Keratinocyte (primary cell): ENCODE data around the gene LRFN4. TPM values are rescaled to one million over a fixed set of nuclear protein-coding genes. Genes with fewer than 3 reads are reported as not detected.
A peak's percentile ranks its signal among the peaks of the same experiment; 100 is the strongest.

Experiments used
- DNase-seq: peaks from one replicate; pipeline ENCODE4 v3.0.0-alpha.2; 2011; ENCODE audit warnings: low read depth, missing footprints, low spot score
- FAIRE-seq: peaks from 2 replicates; lab custom pipeline; 2011; peaks lifted over from hg19 to GRCh38; lab: Jason Lieb, UNC
- H2AFZ ChIP-seq: 2 replicates; pipeline ENCODE4 v1.6.0; 2012; ENCODE audit warnings: low read length, control low read depth, inconsistent platforms; ENCODE audit not compliant: control insufficient read depth
- H3K27ac ChIP-seq: 2 replicates; pipeline ENCODE4 v1.5.1; 2011; ENCODE audit warnings: low read length; ENCODE audit not compliant: control insufficient read depth, insufficient read depth
- H3K27me3 ChIP-seq: 3 replicates; pipeline ENCODE4 v1.6.0; 2011; ENCODE audit warnings: low read length; ENCODE audit not compliant: control insufficient read depth, insufficient read depth; ENCODE audit errors: extremely low read depth
- H3K36me3 ChIP-seq, 2 experiments: 2 replicates in 1 of 2; 3 replicates in 1 of 2; pipeline ENCODE4 v1.5.1; 2011; ENCODE audit warnings: low read length in 2 of 2, mild to moderate bottlenecking in 1 of 2; ENCODE audit not compliant: control insufficient read depth in 2 of 2, insufficient read depth in 2 of 2; ENCODE audit errors: extremely low read depth in 1 of 2
- H3K4me1 ChIP-seq: 3 replicates; pipeline ENCODE4 v1.5.1; 2011; ENCODE audit warnings: low read length; ENCODE audit not compliant: control insufficient read depth, insufficient read depth; ENCODE audit errors: extremely low read depth
- H3K4me2 ChIP-seq: 3 replicates; pipeline ENCODE4 v1.6.0; 2011; ENCODE audit warnings: low read depth, low read length; ENCODE audit not compliant: control insufficient read depth, insufficient read depth; ENCODE audit errors: extremely low read depth
- H3K4me3 ChIP-seq, 3 experiments: fragments of 200-600 bp in 1 of 3; sonication (generic) in 1 of 3; 2 replicates in 2 of 3; 3 replicates in 1 of 3; pipeline ENCODE4 v1.5.1; 2011 to 2016; ENCODE audit warnings: low read length in 3 of 3, mild to moderate bottlenecking in 3 of 3, control low read depth in 2 of 3, inconsistent platforms in 1 of 3, low read depth in 1 of 3, mixed read lengths in 1 of 3, mixed run types in 1 of 3, moderate library complexity in 1 of 3; ENCODE audit not compliant: control insufficient read depth in 2 of 3, insufficient read depth in 2 of 3; ENCODE audit errors: extremely low read depth in 1 of 3
- H3K79me2 ChIP-seq: 2 replicates; pipeline ENCODE4 v1.6.0; 2012; ENCODE audit warnings: low read length; ENCODE audit not compliant: control insufficient read depth, insufficient read depth
- H3K9ac ChIP-seq: 3 replicates; pipeline ENCODE4 v1.6.0; 2011; ENCODE audit warnings: low read length; ENCODE audit not compliant: control insufficient read depth, insufficient read depth; ENCODE audit errors: extremely low read depth
- H3K9me1 ChIP-seq: 3 replicates; pipeline ENCODE4 v1.6.0; 2011; ENCODE audit warnings: low read length; ENCODE audit not compliant: control insufficient read depth, insufficient read depth; ENCODE audit errors: extremely low read depth
- H3K9me3 ChIP-seq: 2 replicates; pipeline ENCODE4 v1.5.1; 2012; ENCODE audit warnings: low read depth, low read length; ENCODE audit not compliant: control insufficient read depth
- H4K20me1 ChIP-seq: 3 replicates; pipeline ENCODE4 v1.6.0; 2011; ENCODE audit warnings: low read length; ENCODE audit not compliant: control insufficient read depth, insufficient read depth; ENCODE audit errors: extremely low read depth
- CTCF ChIP-seq, 3 experiments: IDR thresholded peaks in 1 of 3; conservative IDR thresholded peaks in 1 of 3; optimal IDR thresholded peaks in 1 of 3; 2 replicates in 2 of 3; 3 replicates in 1 of 3; pipeline versions ENCODE3 to v1.5.1; 2011; ENCODE audit warnings: low read length in 3 of 3, mild to moderate bottlenecking in 3 of 3, moderate library complexity in 2 of 3, control low read depth in 1 of 3, inconsistent platforms in 1 of 3; ENCODE audit not compliant: insufficient read depth in 2 of 3; ENCODE audit errors: extremely low read depth in 1 of 3
- EZH2 ChIP-seq: IDR thresholded peaks from one replicate; pipeline ENCODE4 v1.6.1; 2012; ENCODE audit warnings: inconsistent platforms, mild to moderate bottlenecking, low read length, moderate library complexity
- dilution Hi-C: fragments of 300-500 bp; cut with MboI; formaldehyde crosslinking; loops from one replicate; pipeline ENCODE4 v1.7.0; 2020; ENCODE audit warnings: low sequenced_read_pairs; ENCODE audit not compliant: extremely low pct_ligation_motif_present
- polyA plus RNA-seq, 5 experiments: library from polyadenylated mRNA; depleted of rRNA in 3 of 5; stranded (reverse) in 3 of 5; stranded (forward) in 1 of 5; unstranded in 1 of 5; fragments of >200 nt; gene quantifications; 1 replicate in 1 of 5; 2 replicates in 3 of 5; 3 replicates in 1 of 5; pipeline versions ENCODE4 v1.2.1 to v1.2.3, GENCODE V29; 2011 to 2012; ENCODE audit warnings: missing spikeins in 2 of 5, low read depth in 1 of 5, low replicate concordance in 1 of 5

LRFN4 gene
- polyA plus RNA-seq, 1 donor (not counting 4 experiments of a cell fraction or from before 2014, with no cell fraction given): 1.1 TPM

- Histone ChIP-seq H3K4me1 (peaks cover 31% of the 10 kb centered on the region), H3K27me3 (no peaks in the 10 kb centered on the region), H3K4me2 (peak overlapping the region; percentile 91), H3K79me2 (peaks cover 31% of the 10 kb centered on the region), H3K9me1 (peaks cover 2% of the 10 kb centered on the region), H3K9ac (peak overlapping the region; percentile 81), H2AFZ (peak overlapping the region; percentile 25), H4K20me1 (no peaks in the 10 kb centered on the region), H3K4me3 (peak overlapping the region; percentile 60 to 71 (median 70)), H3K9me3 (no peaks in the 10 kb centered on the region), H3K27ac (peak overlapping the region; percentile 91), H3K36me3 (peaks cover 8 to 10% of the 10 kb centered on the region in 2 experiments)
- DNase-seq: no peak
- FAIRE-seq: peak; percentile 39
- dilution Hi-C loops: no loop called here
- TF ChIP-seq CTCF (optimal IDR thresholded peaks at IDR 0.05 in 1 of 3, IDR thresholded peaks at IDR 0.05 in 1 of 3, conservative IDR thresholded peaks at IDR 0.05 in 1 of 3; ENCODE audit: extremely low read depth in 1 of 3, insufficient read depth in 2 of 3, low read length in 3 of 3) (no peak), EZH2 (no peak)
Measured at GRCh38 chr11:66904981-66905521, 48.2 kb downstream of the LRFN4 start.

- FAIRE-seq (no peak), DNase-seq (no peak)
- H3K36me3 ChIP-seq: peaks cover 8 to 10% of the 10 kb centered on the region in 2 experiments
- H3K27me3 ChIP-seq: no peaks in the 10 kb centered on the region
- dilution Hi-C loops: no loop called here
- H3K27ac ChIP-seq: peak overlapping the region; percentile 91
- peaks cover 31% of the 10 kb centered on the region for H3K79me2 ChIP-seq
- peaks cover 2% of the 10 kb centered on the region for H3K9me1 ChIP-seq
- H2AFZ ChIP-seq: no peak overlapping the region
- H3K9me3 ChIP-seq: no peaks in the 10 kb centered on the region
- no peak for TF ChIP-seq EZH2
- TF ChIP-seq CTCF (optimal IDR thresholded peaks at IDR 0.05 in 1 of 3, IDR thresholded peaks at IDR 0.05 in 1 of 3, conservative IDR thresholded peaks at IDR 0.05 in 1 of 3; ENCODE audit: extremely low read depth in 1 of 3, insufficient read depth in 2 of 3, low read length in 3 of 3): no peak
- no peaks in the 10 kb centered on the region for H4K20me1 ChIP-seq
- peak overlapping the region; percentile 91 for H3K4me2 ChIP-seq
- H3K4me1 ChIP-seq: peaks cover 31% of the 10 kb centered on the region
- H3K4me3 ChIP-seq: peak overlapping the region; percentile 60 to 71 (median 70)
- H3K9ac ChIP-seq: peak overlapping the region; percentile 81
Measured at GRCh38 chr11:66905631-66906030, 48.8 kb downstream of the LRFN4 start.
